Stomach (tissue), 4 donors: ENCODE data around the gene KRTCAP2.

Experiments
- EP300 ChIP-seq: sonication (generic); formaldehyde crosslinking; IDR thresholded peaks from one replicate; pipeline ENCODE4 v1.6.1; 2017; ENCODE audit warnings: antibody characterized with exemption
- POLR2A ChIP-seq, 4 donors: fragments of 450-650 bp; IDR thresholded peaks; one replicate each; pipeline ENCODE4 v1.6.1; 2016; ENCODE audit warnings: antibody characterized with exemption in 4 of 4, control low read depth in 2 of 4, mild to moderate bottlenecking in 1 of 4, moderate library complexity in 1 of 4
- POLR2AphosphoS5 ChIP-seq, 3 donors: sonication (generic); formaldehyde crosslinking; IDR thresholded peaks; one replicate each; pipeline ENCODE4 v1.6.1; 2016; ENCODE audit warnings: antibody characterized with exemption in 3 of 3
- TF ChIP-seq, protein P1 (sequence below), 7 experiments: fragments of 450-650 bp in 4 of 7; fragments of 200-600 bp in 3 of 7; sonication (generic) in 3 of 7; IDR thresholded peaks; one replicate each; pipeline ENCODE4 v1.5.1; 2016 to 2019; ENCODE audit warnings: antibody characterized with exemption in 7 of 7, control low read depth in 2 of 7, mild to moderate bottlenecking in 1 of 7

DNA sequence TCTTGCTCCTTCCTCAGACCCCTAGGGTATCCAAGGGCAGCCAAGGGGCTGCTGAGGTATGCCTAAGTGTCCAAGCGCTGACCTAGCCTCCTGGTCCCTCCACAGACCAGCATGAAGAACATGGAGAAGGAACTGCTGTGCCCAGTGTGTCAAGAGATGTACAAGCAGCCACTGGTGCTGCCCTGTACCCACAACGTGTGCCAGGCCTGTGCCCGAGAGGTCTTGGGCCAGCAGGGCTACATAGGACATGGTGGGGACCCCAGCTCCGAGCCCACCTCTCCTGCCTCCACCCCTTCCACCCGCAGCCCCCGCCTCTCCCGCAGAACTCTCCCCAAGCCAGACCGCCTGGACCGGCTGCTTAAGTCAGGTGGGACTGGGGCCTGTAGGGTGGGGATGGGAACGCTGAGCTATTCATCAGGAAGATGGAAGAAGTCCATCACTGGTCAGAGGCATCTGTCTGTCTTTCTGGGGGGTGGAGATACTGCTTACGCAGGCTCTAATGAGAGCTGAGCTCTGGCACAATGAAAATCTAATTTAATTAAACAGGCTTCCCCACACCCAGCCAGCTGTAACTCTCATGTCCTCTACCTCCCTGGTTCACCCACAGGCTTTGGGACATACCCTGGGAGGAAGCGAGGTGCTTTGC is 2.3 kb upstream of the KRTCAP2 start:
- TF ChIP-seq, protein P1, sequence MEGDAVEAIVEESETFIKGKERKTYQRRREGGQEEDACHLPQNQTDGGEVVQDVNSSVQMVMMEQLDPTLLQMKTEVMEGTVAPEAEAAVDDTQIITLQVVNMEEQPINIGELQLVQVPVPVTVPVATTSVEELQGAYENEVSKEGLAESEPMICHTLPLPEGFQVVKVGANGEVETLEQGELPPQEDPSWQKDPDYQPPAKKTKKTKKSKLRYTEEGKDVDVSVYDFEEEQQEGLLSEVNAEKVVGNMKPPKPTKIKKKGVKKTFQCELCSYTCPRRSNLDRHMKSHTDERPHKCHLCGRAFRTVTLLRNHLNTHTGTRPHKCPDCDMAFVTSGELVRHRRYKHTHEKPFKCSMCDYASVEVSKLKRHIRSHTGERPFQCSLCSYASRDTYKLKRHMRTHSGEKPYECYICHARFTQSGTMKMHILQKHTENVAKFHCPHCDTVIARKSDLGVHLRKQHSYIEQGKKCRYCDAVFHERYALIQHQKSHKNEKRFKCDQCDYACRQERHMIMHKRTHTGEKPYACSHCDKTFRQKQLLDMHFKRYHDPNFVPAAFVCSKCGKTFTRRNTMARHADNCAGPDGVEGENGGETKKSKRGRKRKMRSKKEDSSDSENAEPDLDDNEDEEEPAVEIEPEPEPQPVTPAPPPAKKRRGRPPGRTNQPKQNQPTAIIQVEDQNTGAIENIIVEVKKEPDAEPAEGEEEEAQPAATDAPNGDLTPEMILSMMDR (IDR thresholded peaks at IDR 0.05): no peak
- TF ChIP-seq POLR2A (IDR thresholded peaks at IDR 0.05): no peak
- no peak for TF ChIP-seq EP300
- no peak for TF ChIP-seq POLR2AphosphoS5 (IDR thresholded peaks at IDR 0.05)
